Epidermal melanocyte (primary cell): Measurements from ENCODE around the gene ZBTB47.

Source experiments
- DNase-seq: peaks from one replicate; pipeline ENCODE4 v3.0.0; 2011; ENCODE audit warnings: low spot score; ENCODE audit not compliant: insufficient read length

ZBTB47 gene

GRCh38 chr3:42698911-42699230, 45.4 kb downstream of the ZBTB47 start:
- DNase-seq: no peak

GRCh38 chr3:42699511-42699971, 46.0 kb downstream of the ZBTB47 start:
- DNase-seq: no peak

GRCh38 chr3:42700366-42701288, 47.1 kb downstream of the ZBTB47 start:
- no peak for DNase-seq

- peak; percentile 72 for DNase-seq
These were observed 48.0 kb downstream of the ZBTB47 start for GRCh38 chr3:42701371-42702065.

GRCh38 chr3:42702066-42702951, 48.8 kb downstream of the ZBTB47 start, which contains the start of gene HHATL:
HHATL (minus strand) TSS chr3:42702798; CDS start chr3:42700826, 1,972 bp downstream.
- no peak for DNase-seq

- no peak for DNase-seq
These were observed 49.6 kb downstream of the ZBTB47 start for GRCh38 chr3:42702982-42703694.

- DNase-seq: no peak
These were observed 50.2 kb downstream of the ZBTB47 start for GRCh38 chr3:42703695-42704025.

GRCh38 chr3:42704136-42704841, 50.8 kb downstream of the ZBTB47 start:
- DNase-seq: no peak

GRCh38 chr3:42705058-42705767, 51.7 kb downstream of the ZBTB47 start:
- DNase-seq: no peak

- DNase-seq: no peak
These were observed 52.6 kb downstream of the ZBTB47 start for GRCh38 chr3:42705962-42706585.

GRCh38 chr3:42706721-42707619, 53.5 kb downstream of the ZBTB47 start:
- DNase-seq: no peak

- DNase-seq: no peak
These were observed 54.3 kb downstream of the ZBTB47 start for GRCh38 chr3:42707620-42708355.

GRCh38 chr3:42708611-42709151, 55.2 kb downstream of the ZBTB47 start:
- DNase-seq: no peak

GRCh38 chr3:42709621-42710020, 56.1 kb downstream of the ZBTB47 start:
- no peak for DNase-seq

GRCh38 chr3:42710323-42711021, 57.0 kb downstream of the ZBTB47 start:
- no peak for DNase-seq

GRCh38 chr3:42711491-42712343, 58.2 kb downstream of the ZBTB47 start:
- no peak for DNase-seq
